ENCODE data around the gene SCMH1. TPM values are rescaled to one million over a fixed set of nuclear protein-coding genes. Genes with fewer than 3 reads are reported as not detected.
A peak's percentile ranks its signal among the peaks of the same experiment; 100 is the strongest.

The SCMH1 gene
- total and polyA plus RNA-seq, 2 experiments from 2014 or later = 126 to 147 TPM

GRCh38 chr1:41015281-41015896 is 226.7 kb downstream of the SCMH1 start:
- no peak for DNase-seq (ENCODE audit: low read depth in 1 of 2, low spot score in 1 of 2)
- Histone ChIP-seq H3K27ac (no peak overlapping the region), H3K36me3 (peaks cover 18% of the 10 kb centered on the region), H3K9me3 (ENCODE audit: low read depth) (no peaks in the 10 kb centered on the region), H3K4me1 (ENCODE audit: low read depth) (no peaks in the 10 kb centered on the region), H3K4me3 (no peak overlapping the region), H3K27me3 (no peaks in the 10 kb centered on the region)
- TF ChIP-seq, protein P1, sequence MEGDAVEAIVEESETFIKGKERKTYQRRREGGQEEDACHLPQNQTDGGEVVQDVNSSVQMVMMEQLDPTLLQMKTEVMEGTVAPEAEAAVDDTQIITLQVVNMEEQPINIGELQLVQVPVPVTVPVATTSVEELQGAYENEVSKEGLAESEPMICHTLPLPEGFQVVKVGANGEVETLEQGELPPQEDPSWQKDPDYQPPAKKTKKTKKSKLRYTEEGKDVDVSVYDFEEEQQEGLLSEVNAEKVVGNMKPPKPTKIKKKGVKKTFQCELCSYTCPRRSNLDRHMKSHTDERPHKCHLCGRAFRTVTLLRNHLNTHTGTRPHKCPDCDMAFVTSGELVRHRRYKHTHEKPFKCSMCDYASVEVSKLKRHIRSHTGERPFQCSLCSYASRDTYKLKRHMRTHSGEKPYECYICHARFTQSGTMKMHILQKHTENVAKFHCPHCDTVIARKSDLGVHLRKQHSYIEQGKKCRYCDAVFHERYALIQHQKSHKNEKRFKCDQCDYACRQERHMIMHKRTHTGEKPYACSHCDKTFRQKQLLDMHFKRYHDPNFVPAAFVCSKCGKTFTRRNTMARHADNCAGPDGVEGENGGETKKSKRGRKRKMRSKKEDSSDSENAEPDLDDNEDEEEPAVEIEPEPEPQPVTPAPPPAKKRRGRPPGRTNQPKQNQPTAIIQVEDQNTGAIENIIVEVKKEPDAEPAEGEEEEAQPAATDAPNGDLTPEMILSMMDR (IDR thresholded peaks at IDR 0.05; ENCODE audit: low read depth, low read length) = no peak

- Histone ChIP-seq H3K27ac (no peak overlapping the region), H3K36me3 (peaks cover 21% of the 10 kb centered on the region), H3K27me3 (no peaks in the 10 kb centered on the region), H3K4me1 (ENCODE audit: low read depth) (no peaks in the 10 kb centered on the region), H3K4me3 (no peak overlapping the region), H3K9me3 (ENCODE audit: low read depth) (no peaks in the 10 kb centered on the region)
- TF ChIP-seq, protein P1 (IDR thresholded peaks at IDR 0.05; ENCODE audit: low read depth, low read length) = no peak
- no peak for DNase-seq (ENCODE audit: low read depth in 1 of 2, low spot score in 1 of 2)
Measured at GRCh38 chr1:41014871-41015270, 227.2 kb downstream of the SCMH1 start.

GRCh38 chr1:41013796-41014195 is 228.3 kb downstream of the SCMH1 start:
- TF ChIP-seq, protein P1 (IDR thresholded peaks at IDR 0.05; ENCODE audit: low read depth, low read length) = no peak
- no peaks in the 10 kb centered on the region for H3K4me1 ChIP-seq (ENCODE audit: low read depth)
- peaks cover 29% of the 10 kb centered on the region for H3K36me3 ChIP-seq
- DNase-seq (ENCODE audit: low read depth in 1 of 2, low spot score in 1 of 2) = peak in 1 of 2 donors; percentile 21
- H3K27ac ChIP-seq = no peak overlapping the region
- no peaks in the 10 kb centered on the region for H3K9me3 ChIP-seq (ENCODE audit: low read depth)
- no peak overlapping the region for H3K4me3 ChIP-seq
- H3K27me3 ChIP-seq = no peaks in the 10 kb centered on the region

GRCh38 chr1:41013024-41013423 is 229.1 kb downstream of the SCMH1 start:
- Histone ChIP-seq H3K9me3 (ENCODE audit: low read depth) (no peaks in the 10 kb centered on the region), H3K4me3 (no peak overlapping the region), H3K4me1 (ENCODE audit: low read depth) (no peaks in the 10 kb centered on the region), H3K27me3 (no peaks in the 10 kb centered on the region), H3K27ac (no peak overlapping the region), H3K36me3 (peaks cover 36% of the 10 kb centered on the region)
- no peak for DNase-seq (ENCODE audit: low read depth in 1 of 2, low spot score in 1 of 2)
- TF ChIP-seq, protein P1 (IDR thresholded peaks at IDR 0.05; ENCODE audit: low read depth, low read length) = no peak

DNA sequence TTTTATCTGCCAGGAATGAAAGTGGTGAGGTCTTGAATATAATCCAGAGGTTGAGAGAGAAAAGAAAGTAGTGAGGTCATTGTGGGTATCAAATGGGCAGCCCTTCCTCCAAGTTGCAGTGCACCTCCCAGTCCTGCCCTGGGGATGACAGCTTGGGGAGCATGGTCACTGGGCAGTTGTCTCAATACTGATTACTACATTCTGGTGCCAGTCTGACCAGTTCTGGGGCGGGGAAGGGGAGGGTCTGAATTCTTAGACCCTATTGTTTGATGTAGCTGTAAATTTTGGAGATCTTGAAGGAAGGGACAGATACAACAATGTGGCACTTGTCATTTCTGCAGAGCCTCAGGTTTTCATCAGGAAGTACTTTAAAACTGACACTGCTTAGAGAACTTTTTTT is 231.8 kb downstream of the SCMH1 start:
- no peak for DNase-seq (ENCODE audit: low read depth in 1 of 2, low spot score in 1 of 2)
- Histone ChIP-seq H3K4me3 (no peak overlapping the region), H3K4me1 (ENCODE audit: low read depth) (no peaks in the 10 kb centered on the region), H3K27ac (no peak overlapping the region), H3K36me3 (peaks cover 39% of the 10 kb centered on the region), H3K9me3 (ENCODE audit: low read depth) (no peaks in the 10 kb centered on the region), H3K27me3 (no peaks in the 10 kb centered on the region)
- TF ChIP-seq, protein P1 (IDR thresholded peaks at IDR 0.05; ENCODE audit: low read depth, low read length) = no peak
